Trophoblast cell (in vitro differentiated cells and primary cell): ENCODE data around the gene CDK18.

Experiments used
- DNase-seq, 2 donors: peaks; one replicate each; pipeline ENCODE4 v3.0.0-alpha.2; 2016
- H2AFZ ChIP-seq: 2 replicates; pipeline ENCODE4 v1.6.1; 2013; ENCODE audit warnings: low read length, moderate library complexity, mild to moderate bottlenecking; ENCODE audit not compliant: insufficient read depth, poor library complexity
- H2AK5ac ChIP-seq: 2 replicates; pipeline ENCODE4 v1.6.1; 2013; ENCODE audit warnings: mild to moderate bottlenecking, low read length
- H2BK120ac ChIP-seq: 2 replicates; pipeline ENCODE4 v1.6.1; 2013; ENCODE audit warnings: low read length, mild to moderate bottlenecking, moderate library complexity; ENCODE audit not compliant: insufficient read depth, poor library complexity
- H2BK12ac ChIP-seq: 2 replicates; pipeline ENCODE4 v1.6.1; 2013; ENCODE audit warnings: mild to moderate bottlenecking, low read length, moderate library complexity
- H2BK5ac ChIP-seq: 2 replicates; pipeline ENCODE4 v1.6.1; 2013; ENCODE audit warnings: low read length, low read depth, moderate library complexity, mild to moderate bottlenecking; ENCODE audit not compliant: poor library complexity
- H3K14ac ChIP-seq: 2 replicates; pipeline ENCODE4 v1.6.1; 2013; ENCODE audit warnings: mild to moderate bottlenecking, low read length
- H3K18ac ChIP-seq: 2 replicates; pipeline ENCODE4 v1.6.1; 2013; ENCODE audit warnings: mild to moderate bottlenecking, low read length
- H3K23ac ChIP-seq: 2 replicates; pipeline ENCODE4 v1.6.1; 2013; ENCODE audit warnings: low read length
- H3K27ac ChIP-seq: 2 replicates; pipeline ENCODE4 v1.5.1; 2013; ENCODE audit warnings: low read depth, mild to moderate bottlenecking, inconsistent platforms, low read length, moderate library complexity
- H3K27me3 ChIP-seq: 2 replicates; pipeline ENCODE4 v1.6.1; 2013; ENCODE audit warnings: inconsistent platforms, mild to moderate bottlenecking, low read length, moderate library complexity; ENCODE audit not compliant: insufficient read depth
- H3K36me3 ChIP-seq, 2 experiments: 1 replicate in 1 of 2; 2 replicates in 1 of 2; pipeline ENCODE4 v1.6.1; 2013; ENCODE audit warnings: low read length in 2 of 2, mild to moderate bottlenecking in 2 of 2, moderate library complexity in 1 of 2; ENCODE audit not compliant: insufficient read depth in 2 of 2, control insufficient read depth in 1 of 2
- H3K4ac ChIP-seq: 2 replicates; pipeline ENCODE4 v1.6.1; 2013; ENCODE audit warnings: low read depth, mild to moderate bottlenecking, low read length, moderate library complexity
- H3K4me1 ChIP-seq, 2 experiments: 1 replicate in 1 of 2; 2 replicates in 1 of 2; pipeline ENCODE4 v1.6.1; 2013; ENCODE audit warnings: low read length in 2 of 2, mild to moderate bottlenecking in 2 of 2, moderate library complexity in 1 of 2; ENCODE audit not compliant: insufficient read depth in 2 of 2, control insufficient read depth in 1 of 2
- H3K4me2 ChIP-seq: 2 replicates; pipeline ENCODE4 v1.6.1; 2013; ENCODE audit warnings: inconsistent platforms, mild to moderate bottlenecking, low read length, moderate library complexity
- H3K4me3 ChIP-seq: 2 replicates; pipeline ENCODE4 v1.5.1; 2013; ENCODE audit warnings: mild to moderate bottlenecking, low read depth, low read length, inconsistent platforms
- H3K79me1 ChIP-seq: one replicate; pipeline ENCODE4 v1.6.1; 2013; ENCODE audit warnings: low read length
- H3K79me2 ChIP-seq: 2 replicates; pipeline ENCODE4 v1.6.1; 2013; ENCODE audit warnings: low read length, mild to moderate bottlenecking; ENCODE audit not compliant: control insufficient read depth, insufficient read depth, poor library complexity
- H3K9ac ChIP-seq: 2 replicates; pipeline ENCODE4 v1.6.1; 2013; ENCODE audit warnings: mild to moderate bottlenecking, low read length
- H3K9me3 ChIP-seq: 2 replicates; pipeline ENCODE4 v1.6.1; 2013; ENCODE audit warnings: low read depth, mild to moderate bottlenecking, control low read depth, inconsistent platforms, low read length; ENCODE audit not compliant: insufficient read depth
- H4K12ac ChIP-seq: 2 replicates; pipeline ENCODE4 v1.6.1; 2013; ENCODE audit warnings: low read depth, mild to moderate bottlenecking, low read length, moderate library complexity
- H4K8ac ChIP-seq: 2 replicates; pipeline ENCODE4 v1.6.1; 2013; ENCODE audit warnings: low read depth, mild to moderate bottlenecking, low read length, moderate library complexity
- H4K91ac ChIP-seq: one replicate; pipeline ENCODE4 v1.6.1; 2013; ENCODE audit warnings: low read depth, mild to moderate bottlenecking, low read length, moderate library complexity
- WGBS: extraction: QIAGEN DNeasy Blood & Tissue Kit; methylation state at CpG from one replicate; pipeline ENCODE4 v1.1.7; 2013; ENCODE audit warnings: missing lambda C conversion rate; ENCODE audit not compliant: insufficient read length, insufficient coverage; ENCODE audit errors: extremely low coverage; 5-methylcytosine and 5-hydroxymethylcytosine counted together

Gene CDK18

GRCh38 chr1:205526431-205526830 is 22.0 kb downstream of the CDK18 start:
- Histone ChIP-seq H3K9ac (no peak overlapping the region), H2BK120ac (no peak overlapping the region), H3K14ac (no peak overlapping the region), H3K23ac (no peak overlapping the region), H2BK12ac (no peak overlapping the region), H3K4me3 (no peak overlapping the region), H4K8ac (no peak overlapping the region), H3K4me2 (no peak overlapping the region), H3K18ac (no peak overlapping the region), H4K91ac (no peak overlapping the region), H2AFZ (no peak overlapping the region), H3K79me2 (no peaks in the 10 kb centered on the region), H3K27me3 (no peaks in the 10 kb centered on the region), H3K9me3 (no peaks in the 10 kb centered on the region), H3K27ac (no peak overlapping the region), H3K4ac (no peak overlapping the region), H3K79me1 (no peaks in the 10 kb centered on the region), H4K12ac (no peak overlapping the region), H2AK5ac (no peak overlapping the region), H2BK5ac (no peak overlapping the region), H3K4me1 (no peaks in the 10 kb centered on the region), H3K36me3 (peaks cover 24 to 27% of the 10 kb centered on the region in 2 experiments)
- no CpG with 5 or more reads among the region's 11 CpGs for WGBS
- DNase-seq, result no peak

GRCh38 chr1:205527931-205528330 is 23.5 kb downstream of the CDK18 start:
- Histone ChIP-seq H3K18ac (no peak overlapping the region), H3K23ac (no peak overlapping the region), H3K79me2 (no peaks in the 10 kb centered on the region), H2AK5ac (no peak overlapping the region), H3K4me1 (no peaks in the 10 kb centered on the region), H3K4me2 (no peak overlapping the region), H2BK120ac (no peak overlapping the region), H3K27me3 (no peaks in the 10 kb centered on the region), H2BK12ac (no peak overlapping the region), H3K79me1 (no peaks in the 10 kb centered on the region), H4K8ac (no peak overlapping the region), H3K36me3 (peaks cover 33 to 37% of the 10 kb centered on the region in 2 experiments), H3K27ac (no peak overlapping the region), H4K12ac (no peak overlapping the region), H3K4ac (no peak overlapping the region), H3K9ac (no peak overlapping the region), H3K14ac (no peak overlapping the region), H4K91ac (no peak overlapping the region), H2BK5ac (no peak overlapping the region), H3K4me3 (no peak overlapping the region), H3K9me3 (no peaks in the 10 kb centered on the region), H2AFZ (no peak overlapping the region)
- no peak for DNase-seq
- WGBS, result no CpG with 5 or more reads among the region's 4 CpGs

GRCh38 chr1:205528446-205528886 is 24.0 kb downstream of the CDK18 start:
- Histone ChIP-seq H3K23ac (no peak overlapping the region), H3K4ac (no peak overlapping the region), H2BK120ac (no peak overlapping the region), H2BK5ac (no peak overlapping the region), H3K18ac (no peak overlapping the region), H4K8ac (no peak overlapping the region), H3K79me2 (no peaks in the 10 kb centered on the region), H2BK12ac (no peak overlapping the region), H4K91ac (no peak overlapping the region), H3K27me3 (no peaks in the 10 kb centered on the region), H3K27ac (no peak overlapping the region), H3K4me3 (no peak overlapping the region), H3K9me3 (no peaks in the 10 kb centered on the region), H2AFZ (no peak overlapping the region), H3K14ac (no peak overlapping the region), H3K79me1 (no peaks in the 10 kb centered on the region), H2AK5ac (no peak overlapping the region), H3K9ac (no peak overlapping the region), H4K12ac (no peak overlapping the region), H3K36me3 (peaks cover 33 to 35% of the 10 kb centered on the region in 2 experiments), H3K4me1 (no peaks in the 10 kb centered on the region), H3K4me2 (no peak overlapping the region)
- no CpG with 5 or more reads among the region's 9 CpGs for WGBS
- DNase-seq, result no peak

GRCh38 chr1:205528887-205529825 is 24.7 kb downstream of the CDK18 start:
- WGBS, result no CpG with 5 or more reads among the region's 53 CpGs

More at GRCh38 chr1:205528887-205529825, 24.7 kb downstream of the CDK18 start:
- Histone ChIP-seq H3K23ac (no peak overlapping the region), H3K27ac (no peak overlapping the region), H3K18ac (no peak overlapping the region), H3K9me3 (no peaks in the 10 kb centered on the region), H3K36me3 (peaks cover 30 to 33% of the 10 kb centered on the region in 2 experiments), H3K4me1 (no peaks in the 10 kb centered on the region), H3K4me2 (peak overlapping the region; percentile 35), H3K4ac (no peak overlapping the region), H2BK12ac (no peak overlapping the region), H2BK5ac (no peak overlapping the region), H2BK120ac (no peak overlapping the region), H3K79me2 (no peaks in the 10 kb centered on the region), H2AK5ac (no peak overlapping the region), H2AFZ (no peak overlapping the region), H4K91ac (no peak overlapping the region), H3K9ac (no peak overlapping the region), H4K12ac (no peak overlapping the region), H3K27me3 (no peaks in the 10 kb centered on the region), H3K14ac (no peak overlapping the region), H3K79me1 (no peaks in the 10 kb centered on the region), H4K8ac (no peak overlapping the region), H3K4me3 (no peak overlapping the region)
- peak; percentile 41 to 78 for DNase-seq
